ENCODE results near the gene CHST8. TPM values are rescaled to one million over a fixed set of nuclear protein-coding genes. Genes with fewer than 3 reads are reported as not detected.

The CHST8 gene
- polyA plus RNA-seq, 1 donor = 0.38 TPM

GRCh38 chr19:33794683-33795369, 173.1 kb downstream of the CHST8 start:
- DNase-seq (ENCODE audit: low read depth) = no peak

- DNase-seq (ENCODE audit: low read depth) = peak; percentile 51
Measured at GRCh38 chr19:33795370-33796163, 173.8 kb downstream of the CHST8 start.

GRCh38 chr19:33796164-33796875, 174.6 kb downstream of the CHST8 start, which contains the start of gene KCTD15:
Gene KCTD15, plus strand, starts transcription at chr19:33796870. Its CDS starts 3,585 bp downstream, at chr19:33800455.
- no peak for DNase-seq (ENCODE audit: low read depth)

DNA sequence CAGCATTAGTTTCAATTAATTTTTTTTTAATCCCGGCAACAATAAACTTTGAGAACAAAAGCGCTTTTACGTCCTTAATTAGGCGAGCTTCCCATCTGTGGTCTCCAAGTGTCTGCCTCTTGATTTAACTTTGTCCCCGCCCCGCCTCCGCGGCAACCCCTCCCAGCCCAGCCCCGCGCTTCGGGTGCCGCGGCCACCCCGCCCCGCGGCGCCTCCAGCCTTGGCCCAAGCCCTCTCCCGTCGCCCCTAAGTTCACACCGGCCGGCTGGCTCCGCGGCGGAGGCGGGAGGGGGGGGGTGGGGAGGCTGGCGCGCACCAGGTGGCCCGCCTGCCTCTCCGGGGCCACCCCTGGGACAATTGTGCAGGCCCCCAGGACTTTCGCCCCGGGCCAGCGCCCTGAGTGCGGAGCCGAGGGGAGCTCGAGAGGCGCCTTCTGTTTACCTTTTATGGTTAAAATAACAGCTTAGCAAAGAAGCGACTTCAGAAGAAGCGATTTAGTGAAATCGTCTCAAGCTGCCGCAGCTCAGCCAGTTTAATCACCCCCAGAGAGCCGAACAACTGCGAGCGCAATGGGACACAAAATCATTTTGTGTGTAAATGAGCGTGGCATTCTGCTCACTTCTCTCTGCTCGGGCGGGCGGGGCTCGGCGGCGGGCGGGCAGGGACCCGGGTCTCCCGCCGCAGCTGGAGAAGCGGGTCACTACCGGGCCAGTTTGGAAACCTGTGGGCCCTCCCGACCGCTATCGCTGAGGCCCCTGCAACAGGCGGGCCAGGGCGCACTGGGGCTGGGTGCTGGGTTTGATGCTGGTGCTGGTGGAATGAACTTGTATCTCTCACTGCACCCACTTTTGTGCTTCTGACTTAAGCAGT, 176.3 kb downstream of the CHST8 start:
- DNase-seq (ENCODE audit: low read depth) = no peak

DNA sequence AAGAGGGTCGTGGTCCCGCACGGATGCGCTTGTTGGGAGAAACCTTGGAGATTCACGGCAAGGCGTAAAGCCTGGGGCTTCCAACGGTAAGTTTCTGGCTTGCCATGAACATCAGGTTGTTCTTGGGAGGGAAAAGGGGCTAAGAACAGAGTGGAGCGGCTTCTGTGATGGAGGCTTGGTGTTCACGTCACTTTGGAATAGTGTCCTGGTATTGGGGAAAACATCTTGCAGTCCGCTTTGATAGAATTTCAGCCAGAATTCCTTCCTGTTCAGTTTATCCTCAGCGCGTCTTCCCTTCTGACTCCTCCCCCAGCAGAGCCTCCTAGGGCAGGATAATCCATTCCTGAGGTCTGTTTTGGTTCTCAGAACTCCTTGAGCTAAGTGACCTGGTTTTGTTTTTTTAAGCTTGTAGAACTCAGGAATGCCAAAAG, 176.9 kb downstream of the CHST8 start:
- no peak for DNase-seq (ENCODE audit: low read depth)

- no peak for DNase-seq (ENCODE audit: low read depth)
Measured at GRCh38 chr19:33799476-33799875, 177.7 kb downstream of the CHST8 start.

DNA sequence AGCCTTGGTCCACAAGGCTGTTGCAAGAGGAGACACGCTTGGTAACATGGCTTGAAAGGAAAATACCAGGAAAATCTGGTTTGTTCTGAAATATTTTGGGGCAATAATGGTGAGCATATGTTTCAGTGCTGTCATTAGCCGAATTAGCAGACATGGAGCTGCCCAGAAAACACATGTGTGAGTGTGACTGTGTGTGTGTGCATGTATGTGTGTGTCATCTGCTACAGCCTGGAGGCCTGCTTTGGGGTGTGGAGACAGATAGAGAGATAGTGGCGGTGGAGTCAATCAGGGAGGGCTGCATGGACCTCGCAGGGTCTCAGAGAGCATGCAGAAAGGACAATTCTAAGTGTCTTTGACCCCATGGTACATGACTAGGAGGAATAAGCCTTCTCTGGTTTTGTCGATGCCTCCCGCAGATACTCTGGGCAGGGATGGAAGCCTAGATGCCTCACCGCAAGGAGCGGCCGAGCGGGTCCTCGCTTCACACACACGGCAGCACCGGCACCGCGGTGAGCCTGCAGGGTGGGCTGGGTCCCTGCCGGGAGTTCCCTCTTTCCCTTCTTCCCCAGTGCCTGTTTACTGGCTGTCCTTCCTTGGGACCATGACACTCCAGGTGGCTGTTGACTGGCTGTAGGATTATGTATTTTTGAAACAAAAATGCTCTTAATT, 178.4 kb downstream of the CHST8 start:
- no peak for DNase-seq (ENCODE audit: low read depth)

GRCh38 chr19:33801411-33801810, 179.7 kb downstream of the CHST8 start:
- no peak for DNase-seq (ENCODE audit: low read depth)

GRCh38 chr19:33802001-33802400, 180.2 kb downstream of the CHST8 start:
- DNase-seq (ENCODE audit: low read depth) = no peak

DNA sequence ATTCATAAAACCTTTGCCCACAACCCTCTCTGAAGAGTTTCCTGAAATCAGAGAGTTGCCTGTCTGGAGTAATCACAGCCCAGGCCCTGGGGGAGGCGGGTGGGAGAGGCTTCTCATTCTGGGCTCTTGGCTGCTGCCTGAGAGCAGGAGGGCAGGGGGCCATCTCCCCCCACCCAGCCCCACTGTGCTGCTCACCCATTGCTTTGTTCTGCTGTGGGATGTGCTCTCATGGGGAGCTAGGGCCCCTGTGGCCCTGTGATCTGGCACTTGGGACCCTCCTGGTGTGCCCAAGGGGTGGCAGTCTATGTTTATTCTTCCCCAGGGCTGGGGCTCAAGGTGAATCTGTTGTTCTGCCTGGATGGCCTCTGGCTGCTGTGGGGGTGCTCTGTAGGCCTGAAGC, 181.0 kb downstream of the CHST8 start:
- DNase-seq (ENCODE audit: low read depth) = no peak

- no peak for DNase-seq (ENCODE audit: low read depth)
Measured at GRCh38 chr19:33803383-33803782, 181.6 kb downstream of the CHST8 start.

GRCh38 chr19:33804021-33804799, 182.5 kb downstream of the CHST8 start:
- DNase-seq (ENCODE audit: low read depth) = no peak

- no peak for DNase-seq (ENCODE audit: low read depth)
Measured at GRCh38 chr19:33805313-33805712, 183.6 kb downstream of the CHST8 start.

DNA sequence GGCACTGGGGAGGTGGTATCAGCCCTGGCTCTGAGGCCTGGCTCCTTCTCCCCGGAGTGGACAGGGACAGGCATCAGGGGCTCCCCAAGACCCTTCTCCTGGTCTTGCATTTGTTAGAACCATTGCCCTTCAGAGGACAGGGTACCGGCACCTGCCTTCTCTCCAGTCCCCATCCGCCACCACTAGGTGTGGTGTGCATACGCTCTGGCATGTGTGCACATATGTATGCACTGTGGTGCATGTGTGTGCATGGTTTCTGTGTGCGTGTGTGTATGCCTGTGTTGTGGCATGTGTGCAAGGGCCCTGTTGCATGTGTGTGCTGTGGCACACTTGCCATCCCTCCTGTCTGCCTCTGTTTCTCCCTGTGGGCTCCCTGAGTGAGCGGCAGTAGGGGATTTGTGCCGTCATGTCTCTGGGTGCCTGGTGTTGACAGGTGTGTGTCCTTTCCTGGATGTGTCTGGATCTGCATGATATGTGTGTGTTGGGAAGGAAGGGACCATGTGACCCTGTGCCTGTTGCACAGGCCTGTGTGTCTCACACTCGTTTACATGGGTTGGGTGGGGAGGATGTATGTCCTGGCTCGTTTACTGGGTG, 184.2 kb downstream of the CHST8 start:
- DNase-seq (ENCODE audit: low read depth) = no peak

DNA sequence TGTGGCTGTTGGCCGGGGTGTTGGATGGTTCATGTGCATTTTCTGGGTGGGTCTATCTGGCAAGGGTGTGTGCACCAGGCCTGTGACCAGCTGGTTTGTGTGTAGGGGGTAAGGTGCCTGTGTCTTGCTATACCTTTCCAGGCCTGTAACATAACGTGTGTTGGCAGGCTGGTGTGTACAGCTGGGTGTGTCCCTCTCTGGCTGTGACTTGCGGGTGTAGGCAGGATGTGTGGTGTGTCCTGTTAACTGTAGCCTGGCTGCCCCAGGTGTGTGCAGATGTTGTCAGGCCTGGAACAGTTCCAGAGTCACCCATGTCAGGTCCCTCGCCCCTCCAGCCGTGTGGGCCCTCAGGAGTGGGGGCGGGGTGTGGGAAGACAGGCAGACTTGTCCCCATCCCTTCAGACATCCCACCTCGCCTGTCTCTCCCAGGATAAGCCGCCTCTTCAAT, 184.7 kb downstream of the CHST8 start:
- no peak for DNase-seq (ENCODE audit: low read depth)

GRCh38 chr19:33808399-33808798, 186.6 kb downstream of the CHST8 start:
- DNase-seq (ENCODE audit: low read depth) = no peak

- DNase-seq (ENCODE audit: low read depth) = no peak
Measured at GRCh38 chr19:33809960-33810359, 188.2 kb downstream of the CHST8 start.

DNA sequence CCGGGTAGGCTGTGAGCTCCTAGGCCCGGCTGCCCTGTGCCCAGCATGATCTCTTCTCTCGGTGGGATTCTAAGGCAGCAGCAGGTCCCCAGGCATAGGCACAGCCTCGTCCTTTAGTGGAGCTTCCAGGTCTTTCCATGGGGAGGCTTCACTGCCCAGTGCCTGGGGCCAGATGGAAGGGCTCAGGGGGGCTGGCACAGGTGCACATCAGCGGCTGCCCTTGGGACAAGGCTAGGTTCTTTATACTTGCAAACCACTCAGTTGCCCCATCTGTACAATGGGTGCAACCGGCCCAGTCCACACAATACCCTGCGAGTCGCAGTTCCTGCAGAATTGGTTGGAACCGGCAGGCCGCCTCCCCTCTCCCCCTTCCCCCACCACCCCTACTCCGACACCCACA, 189.1 kb downstream of the CHST8 start:
- DNase-seq (ENCODE audit: low read depth) = no peak

DNA sequence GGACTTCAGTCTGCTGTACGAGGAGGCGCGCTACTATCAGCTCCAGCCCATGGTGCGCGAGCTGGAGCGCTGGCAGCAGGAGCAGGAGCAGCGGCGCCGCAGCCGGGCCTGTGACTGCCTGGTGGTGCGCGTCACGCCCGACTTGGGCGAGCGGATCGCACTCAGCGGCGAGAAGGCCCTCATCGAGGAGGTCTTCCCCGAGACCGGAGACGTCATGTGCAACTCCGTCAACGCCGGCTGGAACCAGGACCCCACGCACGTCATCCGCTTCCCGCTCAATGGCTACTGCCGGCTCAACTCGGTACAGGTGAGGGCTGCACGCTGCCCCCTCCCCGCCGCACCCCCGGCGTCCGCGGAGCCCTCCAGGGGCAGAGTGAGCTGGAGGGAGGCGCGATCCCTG, 189.5 kb downstream of the CHST8 start:
- no peak for DNase-seq (ENCODE audit: low read depth)
